IPS DF 6.9 (cell line): ENCODE data around the gene KIF2A.

ENCODE experiments used
- DNase-seq: peaks from one replicate; pipeline ENCODE4 v3.0.0-alpha.2; 2013; ENCODE audit warnings: low read depth, low spot score
- H3K27ac ChIP-seq: one replicate; pipeline ENCODE4 v1.5.1; 2013; ENCODE audit warnings: low read length, control low read depth
- H3K27me3 ChIP-seq: 2 replicates; pipeline ENCODE4 v1.6.1; 2013; ENCODE audit warnings: mild to moderate bottlenecking, low read length; ENCODE audit not compliant: control insufficient read depth, insufficient read depth
- H3K36me3 ChIP-seq: 2 replicates; pipeline ENCODE4 v1.6.1; 2013; ENCODE audit warnings: low read length; ENCODE audit not compliant: control insufficient read depth, insufficient read depth
- H3K4me1 ChIP-seq: 2 replicates; pipeline ENCODE4 v1.6.1; 2013; ENCODE audit warnings: low read length; ENCODE audit not compliant: control insufficient read depth, insufficient read depth
- H3K4me3 ChIP-seq: 2 replicates; pipeline ENCODE4 v1.5.1; 2013; ENCODE audit warnings: mild to moderate bottlenecking, low read length
- H3K9me3 ChIP-seq: 2 replicates; pipeline ENCODE4 v1.6.1; 2013; ENCODE audit warnings: low read length, inconsistent platforms; ENCODE audit not compliant: control insufficient read depth, insufficient read depth
- WGBS: extraction: QIAGEN DNeasy Blood & Tissue Kit; methylation state at CpG from one replicate; pipeline ENCODE4 v1.1.7; 2013; ENCODE audit warnings: mixed read lengths, missing lambda C conversion rate; ENCODE audit not compliant: insufficient read length, insufficient coverage; 5-methylcytosine and 5-hydroxymethylcytosine counted together

KIF2A gene

DNA sequence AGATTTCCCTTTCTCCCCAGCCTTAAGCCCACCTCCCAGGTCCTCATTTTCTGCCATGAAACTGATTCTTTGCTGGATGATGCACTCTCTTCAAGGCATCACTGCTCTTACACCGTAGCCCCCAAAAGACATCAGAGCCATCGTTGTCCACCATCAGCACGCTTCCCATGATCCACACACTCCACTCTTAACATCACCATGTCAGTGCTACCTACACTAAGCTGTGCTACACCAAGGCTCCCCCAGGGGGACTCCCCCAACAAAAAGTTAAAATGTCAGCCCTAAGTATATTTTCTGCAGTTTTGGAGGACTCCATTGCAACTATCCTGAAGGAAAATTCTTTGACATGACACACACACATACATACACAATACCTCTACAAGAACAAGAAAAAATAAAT is 34.1 kb upstream of the KIF2A start:
- no CpG with 5 or more reads among the region's 3 CpGs for WGBS
- no peak for DNase-seq
- H3K4me1 ChIP-seq, result no peaks in the 10 kb centered on the region

DNA sequence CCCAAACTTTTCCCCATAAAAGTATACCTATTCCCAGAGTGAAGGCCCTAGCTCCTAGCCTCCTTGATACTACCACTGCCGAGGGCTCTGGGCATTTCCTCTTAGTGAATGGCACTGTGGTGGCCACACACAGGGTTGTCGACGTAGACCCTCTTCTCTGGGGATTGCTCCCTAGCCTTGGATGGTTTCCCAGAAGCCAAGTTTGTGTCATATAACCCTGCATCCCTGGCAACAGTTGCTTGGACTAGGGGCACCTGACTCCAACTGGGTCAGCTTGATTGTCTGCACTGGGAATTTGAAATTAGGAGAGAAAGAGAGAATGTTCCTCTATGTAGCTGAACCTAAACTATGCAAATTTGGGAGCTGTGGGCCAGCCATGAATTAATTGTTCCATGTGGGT is 32.3 kb upstream of the KIF2A start:
- WGBS, result no CpG with 5 or more reads among the region's 3 CpGs
- Histone ChIP-seq H3K27ac (no peak overlapping the region), H3K9me3 (no peaks in the 10 kb centered on the region)

More for the DNA sequence above, 34.1 kb upstream of the KIF2A start:
- Histone ChIP-seq H3K36me3 (no peaks in the 10 kb centered on the region), H3K4me3 (no peak overlapping the region), H3K27ac (no peak overlapping the region), H3K27me3 (no peaks in the 10 kb centered on the region), H3K9me3 (no peaks in the 10 kb centered on the region)

DNA sequence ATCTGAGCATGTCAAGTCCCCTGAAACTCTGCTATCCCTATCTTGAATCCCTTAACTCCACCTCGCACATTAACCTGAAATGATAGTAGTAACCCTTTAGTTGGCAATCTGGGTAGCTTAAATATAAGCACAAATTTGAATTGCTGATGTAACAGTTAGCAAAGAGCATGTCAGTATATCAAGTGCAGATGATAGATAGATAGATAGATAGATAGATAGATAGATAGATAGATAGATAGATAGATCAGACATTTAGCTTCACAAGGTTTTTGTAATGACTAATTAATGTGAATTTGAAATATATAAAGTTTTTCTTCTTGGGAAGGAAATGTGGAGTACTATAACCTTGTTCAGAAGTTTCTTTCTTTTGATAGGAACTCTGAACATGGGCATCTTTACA is 30.4 kb upstream of the KIF2A start:
- WGBS, result no CpG with 5 or more reads among the region's 1 CpG

More for the DNA sequence above, 32.3 kb upstream of the KIF2A start:
- Histone ChIP-seq H3K27me3 (no peaks in the 10 kb centered on the region), H3K4me3 (no peak overlapping the region), H3K36me3 (no peaks in the 10 kb centered on the region), H3K4me1 (no peaks in the 10 kb centered on the region)
- DNase-seq, result no peak

DNA sequence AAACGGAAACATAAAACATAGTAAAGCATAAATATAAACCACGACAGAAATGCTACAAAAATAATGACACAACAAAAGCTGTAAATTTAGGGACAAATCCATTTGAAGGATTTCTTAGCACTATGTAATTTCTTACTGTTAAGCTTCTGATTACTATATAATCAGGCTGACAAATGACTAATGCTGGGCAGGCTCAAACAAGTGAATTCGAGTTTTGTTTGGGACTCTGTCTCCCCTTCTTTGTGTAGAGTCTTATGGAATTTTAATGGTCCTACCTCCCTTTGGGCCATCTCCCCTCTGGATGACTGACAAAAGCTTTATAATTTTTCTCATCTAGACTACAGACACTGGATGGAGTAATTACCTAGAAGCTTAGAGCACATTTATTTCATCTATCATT is 24.6 kb upstream of the KIF2A start:
- Histone ChIP-seq H3K9me3 (no peaks in the 10 kb centered on the region), H3K36me3 (no peaks in the 10 kb centered on the region), H3K4me3 (no peak overlapping the region), H3K27ac (no peak overlapping the region), H3K4me1 (no peaks in the 10 kb centered on the region), H3K27me3 (no peaks in the 10 kb centered on the region)
- no peak for DNase-seq
- WGBS, result no CpG with 5 or more reads among the region's 3 CpGs

More for the DNA sequence above, 30.4 kb upstream of the KIF2A start:
- no peak for DNase-seq
- Histone ChIP-seq H3K9me3 (no peaks in the 10 kb centered on the region), H3K4me3 (no peak overlapping the region), H3K4me1 (no peaks in the 10 kb centered on the region), H3K27me3 (no peaks in the 10 kb centered on the region), H3K27ac (no peak overlapping the region), H3K36me3 (no peaks in the 10 kb centered on the region)

DNA sequence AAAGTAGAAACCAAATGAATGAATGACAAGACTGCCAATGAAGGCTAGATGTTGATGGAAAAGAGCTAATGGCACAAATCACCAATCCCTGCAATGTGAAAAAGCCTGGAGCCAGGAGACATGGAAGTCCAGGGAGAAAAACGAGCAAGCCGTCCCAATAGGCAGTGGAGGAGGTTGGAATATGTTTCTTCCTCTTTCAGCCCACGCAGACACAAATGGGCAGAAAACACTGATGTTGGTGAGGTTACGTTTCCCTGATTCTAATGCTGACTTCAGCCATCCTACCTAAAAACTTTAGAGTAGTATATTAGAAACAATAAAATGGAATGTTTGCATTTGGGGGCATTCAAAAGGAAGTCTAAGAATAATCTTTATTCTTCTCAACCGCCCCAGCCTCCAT is 23.9 kb upstream of the KIF2A start:
- no peak overlapping the region for H3K4me3 ChIP-seq
- no peak overlapping the region for H3K27ac ChIP-seq
- WGBS, result no CpG with 5 or more reads among the region's 5 CpGs
- no peaks in the 10 kb centered on the region for H3K27me3 ChIP-seq
- no peaks in the 10 kb centered on the region for H3K4me1 ChIP-seq
- H3K36me3 ChIP-seq, result no peaks in the 10 kb centered on the region
- no peak for DNase-seq
- H3K9me3 ChIP-seq, result no peaks in the 10 kb centered on the region

DNA sequence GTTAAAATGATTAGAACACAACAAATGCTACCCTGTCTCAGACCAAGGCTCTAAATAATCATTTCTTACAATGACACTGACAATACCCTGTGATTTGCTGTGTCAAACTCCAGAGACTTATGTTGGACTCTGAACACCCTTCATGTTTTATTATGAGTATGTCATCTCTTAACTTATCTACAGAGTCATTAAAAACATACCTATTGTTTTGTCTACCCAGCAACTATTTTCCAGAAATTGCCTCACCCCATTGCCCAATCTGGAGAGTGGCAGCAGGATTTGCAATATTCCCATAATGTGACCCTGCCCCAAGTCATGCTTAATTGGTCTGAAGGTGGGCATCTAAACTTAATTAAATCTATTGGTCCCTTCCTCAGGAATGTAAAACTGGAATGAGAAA is 23.0 kb upstream of the KIF2A start:
- H3K4me3 ChIP-seq, result no peak overlapping the region
- H3K27me3 ChIP-seq, result no peaks in the 10 kb centered on the region
- H3K9me3 ChIP-seq, result no peaks in the 10 kb centered on the region
- H3K27ac ChIP-seq, result no peak overlapping the region
- DNase-seq, result no peak
- no peaks in the 10 kb centered on the region for H3K36me3 ChIP-seq
- H3K4me1 ChIP-seq, result no peaks in the 10 kb centered on the region

DNA sequence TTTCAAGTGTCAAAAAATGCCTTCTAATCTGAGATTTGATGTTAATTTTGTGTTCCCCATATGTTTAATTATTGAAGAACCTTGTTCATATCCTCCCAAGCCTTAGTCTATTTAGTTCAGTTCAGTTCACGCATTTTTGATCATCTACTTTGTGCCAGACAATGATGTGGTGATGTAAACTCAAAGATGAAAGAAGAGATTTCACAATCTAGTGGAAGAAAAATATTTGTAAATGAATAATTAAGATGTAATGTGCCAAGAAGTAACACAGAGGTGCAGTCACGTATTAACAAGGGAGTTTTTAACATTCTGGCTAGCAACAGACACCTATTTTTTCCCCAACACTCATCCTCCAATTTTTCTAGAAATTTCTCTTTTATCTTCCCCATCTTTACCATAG is 22.1 kb upstream of the KIF2A start:
- no peak overlapping the region for H3K27ac ChIP-seq
- H3K9me3 ChIP-seq, result no peaks in the 10 kb centered on the region
- no peak overlapping the region for H3K4me3 ChIP-seq
- no peaks in the 10 kb centered on the region; the same call in 1 of the 2 replicates for H3K4me1 ChIP-seq
- WGBS, result no CpG with 5 or more reads among the region's 2 CpGs
- H3K27me3 ChIP-seq, result no peaks in the 10 kb centered on the region
- H3K36me3 ChIP-seq, result no peaks in the 10 kb centered on the region
- DNase-seq, result no peak

DNA sequence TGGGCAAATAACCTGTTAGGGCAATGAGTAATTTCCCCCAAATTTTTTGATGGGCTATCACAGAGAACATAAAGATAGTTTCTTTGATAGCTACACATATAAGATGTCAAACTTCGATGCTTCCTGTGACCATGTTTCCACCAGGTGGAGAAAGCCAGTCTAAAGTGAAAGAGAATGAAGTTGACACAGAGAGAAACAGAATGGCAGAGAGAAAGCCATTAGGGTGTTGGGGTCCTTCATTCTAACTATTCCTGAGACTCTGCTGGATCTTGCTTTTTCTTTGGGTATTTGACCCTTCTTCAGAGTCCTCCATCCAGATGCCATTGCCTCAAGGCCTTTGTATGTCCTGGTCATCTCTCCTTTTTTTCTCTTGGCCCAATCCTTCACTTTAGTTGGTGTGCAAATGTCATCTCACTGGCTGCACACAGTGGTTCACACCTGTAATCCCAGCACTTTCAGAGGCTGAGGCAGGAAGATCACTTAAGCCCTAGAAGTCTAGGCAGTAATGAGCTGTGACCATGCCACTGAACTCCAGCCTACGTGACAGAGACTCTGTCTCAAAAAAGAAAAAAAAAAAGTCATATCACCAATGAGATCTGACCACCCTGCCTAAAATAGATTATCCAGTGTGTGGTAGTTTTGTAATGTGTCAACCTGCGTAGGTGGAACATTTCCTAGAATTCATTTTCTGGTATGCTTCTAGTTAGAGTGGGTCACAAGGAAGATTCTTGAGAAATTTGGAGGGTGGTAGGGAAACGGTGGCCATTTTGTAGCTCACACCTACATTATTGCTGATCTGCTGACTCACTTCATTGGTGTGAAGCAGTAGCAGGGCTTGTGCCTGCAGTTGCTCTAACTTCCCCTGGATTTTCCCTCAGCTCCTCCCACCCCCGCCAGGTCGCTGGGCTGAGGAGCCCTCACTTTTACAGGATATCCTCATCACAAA is 20.8 kb upstream of the KIF2A start:
- Histone ChIP-seq H3K36me3 (no peaks in the 10 kb centered on the region), H3K9me3 (no peaks in the 10 kb centered on the region), H3K27me3 (no peaks in the 10 kb centered on the region), H3K4me3 (no peak overlapping the region), H3K27ac (no peak overlapping the region), H3K4me1 (no peaks in the 10 kb centered on the region; the same call in 1 of the 2 replicates)
- no peak for DNase-seq
- no CpG with 5 or more reads among the region's 6 CpGs for WGBS

DNA sequence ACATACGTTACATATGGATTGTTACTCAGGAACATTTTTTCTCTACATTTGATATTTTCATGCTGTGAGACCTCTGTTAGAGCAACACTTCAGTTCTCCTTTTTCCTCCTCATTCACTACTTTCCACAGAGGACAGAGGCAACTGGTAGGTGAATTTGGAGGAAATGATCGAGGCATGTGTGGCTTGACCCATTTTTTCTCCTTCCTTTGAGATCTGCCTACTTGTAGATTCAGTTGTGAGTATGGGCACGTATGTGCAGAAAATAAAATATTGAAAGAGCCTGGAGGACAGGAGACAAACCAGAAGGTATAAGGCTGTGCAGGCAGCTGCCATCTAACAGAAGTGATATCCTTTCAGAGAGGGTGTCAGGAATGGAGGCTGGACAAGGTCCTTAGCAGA is 19.2 kb upstream of the KIF2A start:
- Histone ChIP-seq H3K4me1 (no peaks in the 10 kb centered on the region; the same call in 1 of the 2 replicates), H3K36me3 (no peaks in the 10 kb centered on the region), H3K4me3 (no peak overlapping the region), H3K27me3 (no peaks in the 10 kb centered on the region), H3K9me3 (no peaks in the 10 kb centered on the region), H3K27ac (no peak overlapping the region)
- WGBS, result no CpG with 5 or more reads among the region's 3 CpGs
- DNase-seq, result no peak

DNA sequence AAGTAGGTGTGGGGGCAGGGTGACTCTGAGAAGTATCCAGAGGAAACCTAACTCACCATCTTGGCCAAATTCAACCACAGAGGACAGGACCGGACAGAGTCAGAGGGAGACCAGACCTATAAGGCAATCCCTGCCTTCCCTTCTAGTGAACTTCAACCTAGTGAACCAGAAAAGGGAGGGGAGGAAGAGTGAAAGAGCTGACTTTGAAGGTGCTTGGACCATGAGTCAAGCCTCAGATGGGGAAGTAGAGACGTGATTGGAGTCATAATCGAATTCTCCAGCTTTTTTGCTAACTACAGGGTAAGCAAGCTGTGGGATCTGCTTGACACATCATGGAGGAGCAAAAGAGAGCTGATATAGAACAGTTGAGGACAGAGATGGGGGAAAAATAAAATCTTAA is 18.8 kb upstream of the KIF2A start:
- H3K36me3 ChIP-seq, result no peaks in the 10 kb centered on the region
- H3K27ac ChIP-seq, result no peak overlapping the region
- no peak for DNase-seq

DNA sequence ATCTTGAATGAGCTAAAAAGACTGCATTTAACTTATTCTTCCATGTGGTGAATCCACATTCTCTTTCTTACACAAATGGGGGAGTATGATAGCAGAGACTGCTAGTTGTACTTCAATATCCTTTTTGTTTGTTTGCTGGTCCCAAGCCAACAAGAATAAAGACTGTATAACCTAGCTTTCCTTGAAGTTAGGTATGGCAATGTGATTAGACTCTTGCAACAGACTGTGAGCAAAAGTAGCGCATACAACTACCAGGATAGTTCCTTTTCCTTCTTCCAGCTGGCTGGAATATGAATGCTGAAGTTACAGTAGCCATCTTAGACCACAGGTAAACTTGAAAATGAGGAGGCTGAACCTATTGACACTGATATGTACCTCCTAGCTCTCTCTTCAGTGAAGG is 17.9 kb upstream of the KIF2A start:
- H3K4me1 ChIP-seq, result no peaks in the 10 kb centered on the region; the same call in 1 of the 2 replicates
- H3K27ac ChIP-seq, result no peak overlapping the region
- H3K27me3 ChIP-seq, result no peaks in the 10 kb centered on the region
- DNase-seq, result no peak
- H3K36me3 ChIP-seq, result no peaks in the 10 kb centered on the region
- H3K4me3 ChIP-seq, result no peak overlapping the region
- no peaks in the 10 kb centered on the region for H3K9me3 ChIP-seq
- WGBS, result no CpG with 5 or more reads among the region's 1 CpG

More for the DNA sequence above, 18.8 kb upstream of the KIF2A start:
- no peaks in the 10 kb centered on the region for H3K9me3 ChIP-seq
- no peaks in the 10 kb centered on the region; the same call in 1 of the 2 replicates for H3K4me1 ChIP-seq
- no CpG with 5 or more reads among the region's 3 CpGs for WGBS
- H3K4me3 ChIP-seq, result no peak overlapping the region
- H3K27me3 ChIP-seq, result no peaks in the 10 kb centered on the region
